Measurements from ENCODE around the gene ARHGAP10.
"Not testable (repeated sequence)": the region's sequence is repeated elsewhere in the genome, so short reads cannot be mapped to it uniquely, and the experiment has no call there.

The ARHGAP10 gene

GRCh38 chr4:147880511-147880910 is 148.6 kb downstream of the ARHGAP10 start:
- H3K9me3 ChIP-seq (ENCODE audit: control insufficient read depth, low read length), result no peaks in the 10 kb centered on the region
- no peaks in the 10 kb centered on the region for H3K4me1 ChIP-seq (ENCODE audit: control insufficient read depth, insufficient read depth, low read length)
- H3K4me3 ChIP-seq (ENCODE audit: low read length), result no peak overlapping the region
- H3K9ac ChIP-seq (ENCODE audit: low read length), result no peak overlapping the region
- H3K36me3 ChIP-seq (ENCODE audit: control insufficient read depth, insufficient read depth, low read length), result peaks cover 5% of the 10 kb centered on the region
- no peaks in the 10 kb centered on the region for H3K27me3 ChIP-seq (ENCODE audit: control insufficient read depth, insufficient read depth, low read length)

GRCh38 chr4:147884536-147884935 is 152.6 kb downstream of the ARHGAP10 start:
- H3K36me3 ChIP-seq (ENCODE audit: control insufficient read depth, insufficient read depth, low read length), result peaks cover 5% of the 10 kb centered on the region
- H3K4me1 ChIP-seq (ENCODE audit: control insufficient read depth, insufficient read depth, low read length), result no peaks in the 10 kb centered on the region
- H3K9ac ChIP-seq (ENCODE audit: low read length), result no peak overlapping the region
- no peaks in the 10 kb centered on the region for H3K27me3 ChIP-seq (ENCODE audit: control insufficient read depth, insufficient read depth, low read length)
- H3K4me3 ChIP-seq (ENCODE audit: low read length), result no peak overlapping the region
- H3K9me3 ChIP-seq (ENCODE audit: control insufficient read depth, low read length), result no peaks in the 10 kb centered on the region

GRCh38 chr4:147885216-147885615 is 153.3 kb downstream of the ARHGAP10 start:
- H3K9me3 ChIP-seq (ENCODE audit: control insufficient read depth, low read length); H3K36me3 ChIP-seq (ENCODE audit: control insufficient read depth, insufficient read depth, low read length); H3K4me1 ChIP-seq (ENCODE audit: control insufficient read depth, insufficient read depth, low read length); H3K9ac ChIP-seq (ENCODE audit: low read length); H3K4me3 ChIP-seq (ENCODE audit: low read length); H3K27me3 ChIP-seq (ENCODE audit: control insufficient read depth, insufficient read depth, low read length): not testable (repeated sequence)

- Histone ChIP-seq H3K9me3 (ENCODE audit: control insufficient read depth, low read length) (no peaks in the 10 kb centered on the region), H3K27me3 (ENCODE audit: control insufficient read depth, insufficient read depth, low read length) (no peaks in the 10 kb centered on the region), H3K36me3 (ENCODE audit: control insufficient read depth, insufficient read depth, low read length) (no peaks in the 10 kb centered on the region), H3K9ac (ENCODE audit: low read length) (no peak overlapping the region), H3K4me3 (ENCODE audit: low read length) (no peak overlapping the region), H3K4me1 (ENCODE audit: control insufficient read depth, insufficient read depth, low read length) (no peaks in the 10 kb centered on the region)
Measured at GRCh38 chr4:147891476-147892115, 159.7 kb downstream of the ARHGAP10 start.

DNA sequence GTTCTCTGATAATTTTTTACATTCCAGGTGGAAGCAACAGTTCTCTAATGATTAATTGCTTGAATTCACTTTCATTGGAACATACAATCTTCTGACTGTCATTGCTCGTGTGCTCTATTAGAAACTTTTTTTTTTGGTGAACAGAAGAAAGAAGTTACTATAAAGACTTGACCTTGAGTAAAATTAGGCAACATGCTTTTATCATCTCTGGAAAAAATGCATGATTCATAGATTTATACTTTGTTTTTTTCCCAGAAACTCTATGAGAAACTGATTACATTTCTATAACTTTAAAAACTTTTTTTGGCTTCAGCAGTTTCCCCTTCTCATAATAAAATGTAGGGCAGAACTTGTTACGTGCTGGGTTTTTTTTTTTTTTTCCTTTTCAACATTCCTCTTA is 167.6 kb downstream of the ARHGAP10 start:
- Histone ChIP-seq H3K4me1 (ENCODE audit: control insufficient read depth, insufficient read depth, low read length) (no peaks in the 10 kb centered on the region), H3K9me3 (ENCODE audit: control insufficient read depth, low read length) (no peaks in the 10 kb centered on the region), H3K36me3 (ENCODE audit: control insufficient read depth, insufficient read depth, low read length) (no peaks in the 10 kb centered on the region), H3K4me3 (ENCODE audit: low read length) (no peak overlapping the region), H3K27me3 (ENCODE audit: control insufficient read depth, insufficient read depth, low read length) (no peaks in the 10 kb centered on the region), H3K9ac (ENCODE audit: low read length) (no peak overlapping the region)

GRCh38 chr4:147901388-147901787 is 169.5 kb downstream of the ARHGAP10 start:
- no peaks in the 10 kb centered on the region for H3K9me3 ChIP-seq (ENCODE audit: control insufficient read depth, low read length)

DNA sequence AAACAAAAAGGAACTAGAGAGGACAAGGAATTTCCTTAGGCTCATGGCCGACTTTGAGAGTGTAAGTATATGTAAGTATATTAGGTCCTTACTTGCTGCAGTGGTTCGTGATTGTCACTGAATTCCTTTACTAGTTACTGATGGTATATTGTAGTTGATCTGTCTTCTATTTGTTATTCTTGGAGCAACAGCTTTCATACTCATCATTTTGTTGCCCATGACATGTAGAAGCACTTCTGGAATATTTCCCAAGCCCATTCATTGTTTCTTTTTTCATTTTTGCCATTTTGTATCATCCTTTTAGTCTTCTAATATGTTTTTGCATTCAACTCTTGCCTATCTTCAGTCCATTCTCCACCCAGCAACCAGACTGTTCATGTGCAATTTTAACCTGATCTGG is 170.0 kb downstream of the ARHGAP10 start:
- no peaks in the 10 kb centered on the region for H3K4me1 ChIP-seq (ENCODE audit: control insufficient read depth, insufficient read depth, low read length)
- no peaks in the 10 kb centered on the region for H3K9me3 ChIP-seq (ENCODE audit: control insufficient read depth, low read length)
- no peaks in the 10 kb centered on the region for H3K36me3 ChIP-seq (ENCODE audit: control insufficient read depth, insufficient read depth, low read length)
- no peak overlapping the region for H3K4me3 ChIP-seq (ENCODE audit: low read length)
- no peak overlapping the region for H3K9ac ChIP-seq (ENCODE audit: low read length)
- no peaks in the 10 kb centered on the region for H3K27me3 ChIP-seq (ENCODE audit: control insufficient read depth, insufficient read depth, low read length)

More at GRCh38 chr4:147901388-147901787, 169.5 kb downstream of the ARHGAP10 start:
- H3K4me1 ChIP-seq (ENCODE audit: control insufficient read depth, insufficient read depth, low read length), result no peaks in the 10 kb centered on the region
- no peak overlapping the region for H3K9ac ChIP-seq (ENCODE audit: low read length)
- no peaks in the 10 kb centered on the region for H3K27me3 ChIP-seq (ENCODE audit: control insufficient read depth, insufficient read depth, low read length)
- no peak overlapping the region for H3K4me3 ChIP-seq (ENCODE audit: low read length)
- H3K36me3 ChIP-seq (ENCODE audit: control insufficient read depth, insufficient read depth, low read length), result no peaks in the 10 kb centered on the region

DNA sequence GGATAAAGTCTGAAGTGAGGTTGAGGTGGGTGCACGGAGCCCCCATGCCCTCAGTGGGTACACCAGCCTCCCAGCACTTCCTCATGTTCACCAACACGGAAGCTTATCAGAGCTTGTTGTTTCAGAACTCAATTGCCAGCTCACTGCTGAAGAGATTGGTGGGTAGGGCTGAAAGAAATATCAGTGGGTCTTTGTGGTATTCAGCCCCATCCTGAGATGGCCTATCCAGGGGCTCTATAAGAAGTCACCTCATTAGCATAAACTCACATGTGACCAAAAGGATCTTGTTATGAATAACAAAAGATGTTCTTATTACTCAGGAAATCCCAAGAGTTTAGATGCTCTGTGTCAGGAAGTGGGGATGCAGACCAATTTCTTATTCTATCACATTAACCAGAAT is 177.3 kb downstream of the ARHGAP10 start:
- Histone ChIP-seq H3K36me3 (ENCODE audit: control insufficient read depth, insufficient read depth, low read length) (no peaks in the 10 kb centered on the region), H3K4me3 (ENCODE audit: low read length) (no peak overlapping the region)

DNA sequence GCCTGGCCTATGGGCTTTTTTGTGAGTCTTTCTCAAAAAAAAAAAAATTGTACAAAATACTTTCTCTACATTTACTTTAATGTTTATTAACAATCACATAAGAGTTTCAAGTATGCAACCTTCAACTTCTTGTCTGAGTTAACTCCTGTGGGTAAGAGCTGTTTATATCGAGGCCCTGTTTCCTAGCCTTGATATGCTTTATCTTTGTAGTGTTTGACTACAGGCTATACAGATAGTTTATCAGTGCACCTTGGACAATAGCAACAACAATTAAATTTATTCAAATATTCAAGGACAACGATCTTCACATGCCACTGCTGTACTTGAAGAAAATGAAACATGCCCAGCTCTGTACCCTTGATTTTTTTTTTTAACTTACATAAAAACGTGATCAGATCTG is 178.4 kb downstream of the ARHGAP10 start:
- H3K36me3 ChIP-seq (ENCODE audit: control insufficient read depth, insufficient read depth, low read length), result no peaks in the 10 kb centered on the region

More for the DNA sequence above, 177.3 kb downstream of the ARHGAP10 start:
- Histone ChIP-seq H3K9ac (ENCODE audit: low read length) (no peak overlapping the region), H3K9me3 (ENCODE audit: control insufficient read depth, low read length) (no peaks in the 10 kb centered on the region), H3K4me1 (ENCODE audit: control insufficient read depth, insufficient read depth, low read length) (peaks cover 7% of the 10 kb centered on the region), H3K27me3 (ENCODE audit: control insufficient read depth, insufficient read depth, low read length) (no peaks in the 10 kb centered on the region)

GRCh38 chr4:147912106-147912505 is 180.2 kb downstream of the ARHGAP10 start:
- H3K27me3 ChIP-seq (ENCODE audit: control insufficient read depth, insufficient read depth, low read length); H3K9me3 ChIP-seq (ENCODE audit: control insufficient read depth, low read length); H3K4me1 ChIP-seq (ENCODE audit: control insufficient read depth, insufficient read depth, low read length); H3K4me3 ChIP-seq (ENCODE audit: low read length); H3K9ac ChIP-seq (ENCODE audit: low read length); H3K36me3 ChIP-seq (ENCODE audit: control insufficient read depth, insufficient read depth, low read length): not testable (repeated sequence)

More for the DNA sequence above, 178.4 kb downstream of the ARHGAP10 start:
- Histone ChIP-seq H3K9ac (ENCODE audit: low read length) (no peak overlapping the region), H3K27me3 (ENCODE audit: control insufficient read depth, insufficient read depth, low read length) (no peaks in the 10 kb centered on the region), H3K9me3 (ENCODE audit: control insufficient read depth, low read length) (no peaks in the 10 kb centered on the region), H3K4me1 (ENCODE audit: control insufficient read depth, insufficient read depth, low read length) (peaks cover 7% of the 10 kb centered on the region), H3K4me3 (ENCODE audit: low read length) (no peak overlapping the region)

DNA sequence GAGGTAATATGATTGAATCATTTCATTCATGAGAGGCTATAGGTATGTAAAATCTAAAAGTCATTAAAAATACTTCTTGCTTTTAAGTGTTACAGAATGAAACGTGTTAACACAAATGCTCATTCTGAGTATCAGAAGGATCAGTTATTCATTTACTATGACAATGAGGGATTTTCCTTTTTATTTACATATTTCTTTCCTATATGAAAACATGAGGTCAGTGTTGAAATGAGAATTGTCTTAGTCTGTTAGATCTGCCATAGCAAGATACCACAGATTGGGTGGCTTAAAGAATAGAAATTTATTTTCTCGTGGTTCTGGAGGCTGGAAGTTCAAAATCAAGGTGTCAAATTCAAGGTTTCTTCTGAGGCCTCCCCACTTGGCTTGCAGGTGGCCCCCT is 181.2 kb downstream of the ARHGAP10 start:
- Histone ChIP-seq H3K36me3 (ENCODE audit: control insufficient read depth, insufficient read depth, low read length) (no peaks in the 10 kb centered on the region), H3K4me3 (ENCODE audit: low read length) (no peak overlapping the region), H3K27me3 (ENCODE audit: control insufficient read depth, insufficient read depth, low read length) (no peaks in the 10 kb centered on the region), H3K4me1 (ENCODE audit: control insufficient read depth, insufficient read depth, low read length) (peaks cover 7% of the 10 kb centered on the region), H3K9ac (ENCODE audit: low read length) (no peak overlapping the region), H3K9me3 (ENCODE audit: control insufficient read depth, low read length) (no peaks in the 10 kb centered on the region)

DNA sequence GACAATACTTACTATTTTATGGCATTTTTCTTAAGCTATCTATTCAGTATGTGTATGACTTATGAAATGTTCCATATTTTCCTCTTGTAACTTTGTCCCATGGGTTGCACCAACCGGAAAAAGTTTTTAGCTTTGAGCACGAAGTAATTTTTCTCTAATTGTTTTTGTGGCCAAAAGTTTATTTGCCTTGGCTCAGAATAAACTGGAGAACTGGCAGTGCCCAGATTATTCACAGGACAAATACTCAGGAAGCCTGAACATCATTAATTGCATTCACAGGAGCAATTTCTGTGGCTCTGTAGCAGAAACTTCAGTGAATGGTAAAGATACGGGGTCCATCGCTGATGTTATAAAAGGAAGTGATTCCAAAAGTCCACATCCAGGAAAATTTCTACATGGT is 184.5 kb downstream of the ARHGAP10 start:
- Histone ChIP-seq H3K27me3 (ENCODE audit: control insufficient read depth, insufficient read depth, low read length) (no peaks in the 10 kb centered on the region), H3K9me3 (ENCODE audit: control insufficient read depth, low read length) (no peaks in the 10 kb centered on the region), H3K9ac (ENCODE audit: low read length) (no peak overlapping the region), H3K4me3 (ENCODE audit: low read length) (no peak overlapping the region), H3K4me1 (ENCODE audit: control insufficient read depth, insufficient read depth, low read length) (no peaks in the 10 kb centered on the region), H3K36me3 (ENCODE audit: control insufficient read depth, insufficient read depth, low read length) (no peaks in the 10 kb centered on the region)

- no peaks in the 10 kb centered on the region for H3K27me3 ChIP-seq (ENCODE audit: control insufficient read depth, insufficient read depth, low read length)
- H3K9me3 ChIP-seq (ENCODE audit: control insufficient read depth, low read length), result no peaks in the 10 kb centered on the region
- no peak overlapping the region for H3K9ac ChIP-seq (ENCODE audit: low read length)
- no peak overlapping the region for H3K4me3 ChIP-seq (ENCODE audit: low read length)
- H3K36me3 ChIP-seq (ENCODE audit: control insufficient read depth, insufficient read depth, low read length), result peaks cover 5% of the 10 kb centered on the region
- peaks cover 5% of the 10 kb centered on the region for H3K4me1 ChIP-seq (ENCODE audit: control insufficient read depth, insufficient read depth, low read length)
Measured at GRCh38 chr4:147923381-147923780, 191.5 kb downstream of the ARHGAP10 start.
